RWPE2 (cell line): ENCODE measurements around the gene SUPT3H.
A peak's percentile ranks its signal among the peaks of the same experiment; 100 is the strongest.

Experiments
- ATAC-seq: fragments of 200-7000 bp; cut with Tn5 transposase; 3 replicates; pipeline ENCODE4 v1.9.1; 2021; ENCODE audit warnings: low read depth
- DNase-seq: peaks from one replicate; pipeline ENCODE4 v3.0.0-alpha.2; 2020; ENCODE audit warnings: low spot score
- H3K27ac ChIP-seq: fragments of 450-650 bp; 2 replicates; pipeline ENCODE4 v1.5.1; 2017; ENCODE audit warnings: mild to moderate bottlenecking; ENCODE audit not compliant: poor library complexity, severe bottlenecking
- H3K27me3 ChIP-seq: fragments of 250-450 bp; sonication (Bioruptor Pico); 2 replicates; pipeline ENCODE4 v1.5.1; 2021; ENCODE audit warnings: mild to moderate bottlenecking, moderate library complexity; ENCODE audit not compliant: insufficient read depth, poor library complexity, severe bottlenecking
- H3K36me3 ChIP-seq: fragments of 250-450 bp; sonication (Bioruptor Pico); 2 replicates; pipeline ENCODE4 v1.5.1; 2020; ENCODE audit warnings: low read depth, mild to moderate bottlenecking, moderate library complexity
- H3K4me1 ChIP-seq: fragments of 250-450 bp; sonication (Bioruptor Pico); 2 replicates; pipeline ENCODE4 v1.5.1; 2021; ENCODE audit warnings: mild to moderate bottlenecking, moderate library complexity; ENCODE audit not compliant: insufficient read depth, poor library complexity, severe bottlenecking
- H3K4me3 ChIP-seq: fragments of 250-450 bp; sonication (Bioruptor Pico); 2 replicates; pipeline ENCODE4 v1.5.1; 2021; ENCODE audit warnings: mild to moderate bottlenecking, moderate library complexity; ENCODE audit not compliant: severe bottlenecking
- H3K9me3 ChIP-seq: fragments of 250-450 bp; sonication (Bioruptor Pico); 2 replicates; pipeline ENCODE4 v1.5.1; 2021; ENCODE audit warnings: mild to moderate bottlenecking, moderate library complexity; ENCODE audit not compliant: severe bottlenecking
- TF ChIP-seq, protein P1 (sequence below): fragments of 450-650 bp; IDR thresholded peaks from one replicate; pipeline ENCODE4 v1.5.1; 2017; ENCODE audit warnings: mild to moderate bottlenecking, moderate library complexity; ENCODE audit not compliant: poor library complexity, severe bottlenecking

Gene SUPT3H

DNA sequence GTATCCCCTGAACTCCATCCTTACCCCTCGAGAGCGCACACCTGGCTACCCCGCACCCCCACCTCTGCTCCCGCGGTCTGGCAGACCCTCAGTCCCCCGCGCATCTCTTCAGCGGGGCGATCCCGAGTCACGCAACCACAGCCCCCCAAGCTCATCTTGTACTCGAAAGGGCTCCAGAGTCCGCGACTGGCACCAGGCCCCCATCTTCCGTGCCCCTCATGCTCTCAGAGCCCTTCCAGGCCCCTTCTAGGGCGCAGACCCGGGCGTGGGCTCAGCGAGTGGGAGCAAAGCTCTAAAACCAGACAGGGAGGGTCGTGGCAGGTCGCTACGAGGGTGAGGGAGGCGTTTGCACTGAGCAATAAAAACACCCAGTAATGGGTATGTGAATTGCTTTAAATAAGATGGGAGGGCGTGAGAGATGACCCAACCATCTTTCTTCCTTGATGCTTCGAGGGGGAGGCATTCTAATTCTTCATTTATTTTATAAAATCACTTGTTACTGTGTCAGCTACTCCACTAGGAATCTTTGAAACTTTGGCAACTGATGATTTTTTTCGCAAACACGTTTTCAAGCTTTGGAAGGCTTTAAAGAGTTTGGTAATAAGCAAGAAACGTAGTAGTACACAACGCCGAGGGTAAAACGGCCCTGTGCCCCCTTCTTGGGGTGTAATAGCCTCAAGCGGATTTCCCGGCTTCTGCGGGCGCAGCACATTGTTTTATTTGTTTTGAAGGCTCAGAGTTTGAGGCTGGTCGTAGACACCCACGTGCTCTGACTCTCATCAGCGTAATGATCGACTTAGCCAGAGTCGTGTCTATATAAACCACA is 42.6 kb upstream of the SUPT3H start:
- H3K27me3 ChIP-seq, result no peaks in the 10 kb centered on the region
- H3K4me3 ChIP-seq, result peak overlapping the region; percentile 57
- no peaks in the 10 kb centered on the region for H3K9me3 ChIP-seq
- ATAC-seq (no peak), DNase-seq (no peak)
- H3K36me3 ChIP-seq, result no peaks in the 10 kb centered on the region
- H3K27ac ChIP-seq, result peak overlapping the region; percentile 63
- TF ChIP-seq, protein P1, sequence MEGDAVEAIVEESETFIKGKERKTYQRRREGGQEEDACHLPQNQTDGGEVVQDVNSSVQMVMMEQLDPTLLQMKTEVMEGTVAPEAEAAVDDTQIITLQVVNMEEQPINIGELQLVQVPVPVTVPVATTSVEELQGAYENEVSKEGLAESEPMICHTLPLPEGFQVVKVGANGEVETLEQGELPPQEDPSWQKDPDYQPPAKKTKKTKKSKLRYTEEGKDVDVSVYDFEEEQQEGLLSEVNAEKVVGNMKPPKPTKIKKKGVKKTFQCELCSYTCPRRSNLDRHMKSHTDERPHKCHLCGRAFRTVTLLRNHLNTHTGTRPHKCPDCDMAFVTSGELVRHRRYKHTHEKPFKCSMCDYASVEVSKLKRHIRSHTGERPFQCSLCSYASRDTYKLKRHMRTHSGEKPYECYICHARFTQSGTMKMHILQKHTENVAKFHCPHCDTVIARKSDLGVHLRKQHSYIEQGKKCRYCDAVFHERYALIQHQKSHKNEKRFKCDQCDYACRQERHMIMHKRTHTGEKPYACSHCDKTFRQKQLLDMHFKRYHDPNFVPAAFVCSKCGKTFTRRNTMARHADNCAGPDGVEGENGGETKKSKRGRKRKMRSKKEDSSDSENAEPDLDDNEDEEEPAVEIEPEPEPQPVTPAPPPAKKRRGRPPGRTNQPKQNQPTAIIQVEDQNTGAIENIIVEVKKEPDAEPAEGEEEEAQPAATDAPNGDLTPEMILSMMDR, result no peak
- H3K4me1 ChIP-seq, result peaks cover 11% of the 10 kb centered on the region

DNA sequence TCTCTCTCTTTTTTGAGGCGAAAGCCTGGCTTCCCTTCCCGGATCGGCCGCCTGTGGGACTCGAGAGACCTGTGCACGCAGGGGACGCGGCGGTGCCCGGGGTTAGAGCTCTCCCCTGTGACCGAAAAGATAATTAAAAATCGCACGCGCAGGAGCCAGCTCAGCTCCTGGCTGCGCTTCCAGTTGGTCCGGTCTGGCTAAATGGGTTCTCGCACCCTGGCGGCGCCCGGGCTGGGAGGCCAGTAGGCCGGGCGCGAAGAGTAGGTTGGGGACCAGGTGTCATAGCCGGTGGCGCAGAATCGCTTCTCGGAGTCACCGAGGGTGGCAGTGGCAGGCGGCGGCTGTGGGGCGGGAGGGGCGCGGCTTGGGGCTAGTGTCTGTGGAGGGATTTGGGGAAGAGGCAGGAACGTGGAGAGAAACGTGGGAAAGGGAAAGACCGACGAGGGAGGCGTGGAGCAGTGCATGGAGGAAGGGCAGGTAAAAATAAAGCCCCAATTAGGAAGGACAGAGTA is 41.9 kb upstream of the SUPT3H start:
- H3K27ac ChIP-seq, result no peak overlapping the region
- no peaks in the 10 kb centered on the region for H3K36me3 ChIP-seq
- no peaks in the 10 kb centered on the region for H3K9me3 ChIP-seq
- TF ChIP-seq, protein P1, result peak; percentile 84
- ATAC-seq (peak; percentile 54), DNase-seq (peak; percentile 81)
- peak overlapping the region; percentile 57 for H3K4me3 ChIP-seq
- peaks cover 5% of the 10 kb centered on the region for H3K4me1 ChIP-seq
- no peaks in the 10 kb centered on the region for H3K27me3 ChIP-seq

DNA sequence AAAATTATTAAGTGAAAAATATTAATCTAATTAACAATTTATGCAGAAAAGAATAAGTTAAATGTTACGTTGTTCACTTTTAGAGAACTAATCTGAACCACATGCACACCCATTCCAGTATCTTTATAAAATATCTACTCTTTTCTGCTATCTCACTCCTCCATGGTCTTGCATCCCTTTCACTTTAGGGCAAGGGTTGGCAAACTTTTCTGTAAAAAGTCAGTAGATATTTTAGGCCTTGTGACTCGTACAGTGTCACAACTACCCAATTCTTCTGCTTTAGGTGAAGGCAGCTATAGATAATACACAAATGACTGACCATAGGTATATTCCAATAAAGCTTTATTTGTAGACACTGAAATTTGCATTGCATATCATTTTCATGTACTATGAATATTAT is 39.7 kb upstream of the SUPT3H start:
- Histone ChIP-seq H3K9me3 (no peaks in the 10 kb centered on the region), H3K27ac (no peak overlapping the region), H3K36me3 (no peaks in the 10 kb centered on the region), H3K4me1 (peaks cover 5% of the 10 kb centered on the region), H3K27me3 (no peaks in the 10 kb centered on the region), H3K4me3 (no peak overlapping the region)
- TF ChIP-seq, protein P1, result no peak
- no peak for ATAC-seq
- no peak for DNase-seq

DNA sequence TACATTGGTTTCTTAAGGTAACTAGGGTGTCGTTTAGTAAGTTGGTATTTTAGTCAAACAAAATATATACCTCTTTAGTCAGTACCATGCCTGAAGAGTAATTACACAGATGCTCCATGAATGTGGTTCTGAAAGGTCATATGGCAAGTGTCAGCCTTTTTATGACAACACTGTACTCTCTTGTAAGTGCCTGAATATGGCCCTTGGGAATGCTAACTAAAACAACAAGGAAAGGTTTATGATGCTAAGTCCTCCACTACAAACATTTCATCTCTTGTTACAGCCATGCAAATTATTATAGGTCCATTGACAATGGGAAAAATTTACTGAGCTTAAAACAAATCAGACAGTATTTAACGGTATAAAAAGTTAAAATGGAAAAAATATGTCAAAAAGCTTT is 39.0 kb upstream of the SUPT3H start:
- Histone ChIP-seq H3K27me3 (no peaks in the 10 kb centered on the region), H3K4me1 (peaks cover 5% of the 10 kb centered on the region), H3K27ac (no peak overlapping the region), H3K4me3 (no peak overlapping the region), H3K9me3 (no peaks in the 10 kb centered on the region), H3K36me3 (no peaks in the 10 kb centered on the region)
- ATAC-seq, result no peak
- TF ChIP-seq, protein P1, result no peak
- DNase-seq, result no peak
